GM23338 (cell line): ENCODE results near the gene ACTR2. TPM values are rescaled to one million over a fixed set of nuclear protein-coding genes. Genes with fewer than 3 reads are reported as not detected.

Source experiments
- ATAC-seq: fragments of 200-7000 bp; cut with Tn5 transposase; 3 replicates; pipeline ENCODE4 v1.9.1; 2020
- DNase-seq: peaks from one replicate; pipeline ENCODE4 v3.0.0-alpha.2; 2015; ENCODE audit warnings: low spot score
- H2AFZ ChIP-seq: fragments of 200-600 bp; sonication (generic); 2 replicates; pipeline ENCODE4 v1.8.0; 2016; ENCODE audit warnings: antibody characterized with exemption, mild to moderate bottlenecking, moderate library complexity
- H3F3A ChIP-seq: fragments of 200-600 bp; sonication (generic); replicated peaks from 2 replicates; pipeline ENCODE4 v1.8.0; 2017; ENCODE audit warnings: antibody characterized with exemption, mixed run types, low read depth
- H3K27ac ChIP-seq: fragments of 200-600 bp; sonication (generic); 2 replicates; pipeline ENCODE4 v1.6.1; 2016; ENCODE audit warnings: low read depth
- H3K27me3 ChIP-seq: fragments of 200-600 bp; sonication (generic); 2 replicates; pipeline ENCODE4 v1.8.0; 2016; ENCODE audit warnings: mild to moderate bottlenecking, mixed run types, moderate library complexity; ENCODE audit not compliant: insufficient read depth
- H3K36me3 ChIP-seq: fragments of 200-600 bp; sonication (generic); 2 replicates; pipeline ENCODE4 v1.8.0; 2016; ENCODE audit warnings: mild to moderate bottlenecking; ENCODE audit not compliant: insufficient read depth
- H3K4me1 ChIP-seq: fragments of 200-600 bp; sonication (generic); 2 replicates; pipeline ENCODE4 v1.8.0; 2016; ENCODE audit warnings: mild to moderate bottlenecking, moderate library complexity; ENCODE audit not compliant: insufficient read depth
- H3K4me2 ChIP-seq: fragments of 200-600 bp; sonication (generic); 2 replicates; pipeline ENCODE4 v1.7.1; 2017; ENCODE audit warnings: mixed run types
- H3K4me3 ChIP-seq: fragments of 200-600 bp; sonication (generic); 2 replicates; pipeline ENCODE4 v1.6.1; 2016; ENCODE audit warnings: mixed run types
- H3K79me2 ChIP-seq: fragments of 200-600 bp; sonication (generic); replicated peaks from 2 replicates; pipeline ENCODE4 v1.8.0; 2017; ENCODE audit warnings: mild to moderate bottlenecking; ENCODE audit not compliant: insufficient read depth
- H3K9me2 ChIP-seq: fragments of 200-600 bp; sonication (generic); 2 replicates; pipeline ENCODE4 v1.8.0; 2017; ENCODE audit not compliant: insufficient read depth
- H4K20me1 ChIP-seq: fragments of 200-600 bp; sonication (generic); replicated peaks from 2 replicates; pipeline ENCODE4 v1.8.0; 2017; ENCODE audit warnings: mild to moderate bottlenecking; ENCODE audit not compliant: insufficient read depth
- H3K27ac Mint-ChIP-seq: 2 replicates; pipeline ENCODE4 v1.8.0; 2020; ENCODE audit warnings: inconsistent platforms, mild to moderate bottlenecking, moderate library complexity, mixed read lengths
- H3K27me3 Mint-ChIP-seq: 3 replicates; pipeline ENCODE4 v1.8.0; 2022; ENCODE audit warnings: low read depth, mild to moderate bottlenecking, moderate library complexity, mixed read lengths, inconsistent platforms; ENCODE audit not compliant: insufficient read depth, poor library complexity
- H3K36me3 Mint-ChIP-seq: 3 replicates; pipeline ENCODE4 v1.8.0; 2021; ENCODE audit warnings: low read depth, mild to moderate bottlenecking, inconsistent platforms, moderate library complexity, mixed read lengths
- H3K4me1 Mint-ChIP-seq: 3 replicates; pipeline ENCODE4 v1.8.0; 2020; ENCODE audit warnings: mild to moderate bottlenecking, inconsistent platforms, mixed read lengths
- H3K4me3 Mint-ChIP-seq: 3 replicates; pipeline ENCODE4 v1.8.0; 2021; ENCODE audit warnings: moderate library complexity, mild to moderate bottlenecking, inconsistent platforms, mixed read lengths
- H3K9me3 Mint-ChIP-seq: 3 replicates; pipeline ENCODE4 v1.8.0; 2020; ENCODE audit warnings: moderate library complexity, mild to moderate bottlenecking, inconsistent platforms, mixed read lengths
- CREB1 ChIP-seq: fragments of 250-450 bp; sonication (Bioruptor Pico); IDR thresholded peaks from 2 replicates; pipeline ENCODE4 v1.5.0; 2020; ENCODE audit warnings: low read depth, mild to moderate bottlenecking, moderate library complexity
- CTCF ChIP-seq, 2 experiments: fragments of 200-600 bp in 1 of 2; sonication (generic) in 1 of 2; conservative IDR thresholded peaks; 2 replicates each; pipeline versions ENCODE4 v1.5.1 to v1.6.1; 2016 to 2017; ENCODE audit warnings: antibody characterized with exemption in 2 of 2, low read depth in 2 of 2, mild to moderate bottlenecking in 2 of 2, moderate library complexity in 1 of 2
- ETS1 ChIP-seq: IDR thresholded peaks from 2 replicates; pipeline ENCODE4 v1.6.1; 2016; ENCODE audit warnings: antibody characterized with exemption
- EZH2 ChIP-seq: fragments of 200-600 bp; sonication (generic); IDR thresholded peaks from one replicate; pipeline ENCODE4 v1.8.0; 2017; ENCODE audit warnings: antibody characterized with exemption, mild to moderate bottlenecking, low read depth; ENCODE audit not compliant: unreplicated experiment
- EZH2phosphoT487 ChIP-seq: fragments of 200-600 bp; sonication (generic); IDR thresholded peaks from one replicate; pipeline ENCODE4 v1.8.1; 2018; ENCODE audit warnings: antibody characterized with exemption; ENCODE audit not compliant: unreplicated experiment
- JUNB ChIP-seq: IDR thresholded peaks from one replicate; pipeline ENCODE4 v1.6.1; 2016; ENCODE audit warnings: antibody characterized with exemption; ENCODE audit not compliant: unreplicated experiment
- NANOG ChIP-seq: IDR thresholded peaks from 2 replicates; pipeline ENCODE4 v1.6.1; 2016; ENCODE audit warnings: antibody characterized with exemption, borderline replicate concordance
- REST ChIP-seq: IDR thresholded peaks from one replicate; pipeline ENCODE4 v1.6.1; 2018; ENCODE audit warnings: antibody characterized with exemption; ENCODE audit not compliant: unreplicated experiment
- STAT1 ChIP-seq: IDR thresholded peaks from one replicate; pipeline ENCODE4 v1.6.1; 2016; ENCODE audit warnings: antibody characterized with exemption; ENCODE audit not compliant: unreplicated experiment
- polyA plus RNA-seq: library from polyadenylated mRNA; unstranded; fragments of >200 nt; fragmentation: Nextera tagmentation; extraction: Ambion mirVana; gene quantifications from 2 replicates; pipeline ENCODE4 v1.2.1, GENCODE V29; 2016
- total RNA-seq: library from RNA; depleted of rRNA; stranded (reverse); fragments of >200 nt; shearing (Covaris generic); gene quantifications from 2 replicates; pipeline ENCODE4 v1.2.3, GENCODE V29; 2014

Gene ACTR2
- total and polyA plus RNA-seq, 2 experiments from 2014 or later = 73.6 to 87.6 TPM

GRCh38 chr2:65279756-65280155 is 52.1 kb downstream of the ACTR2 start:
- ATAC-seq = no peak
- no peak overlapping the region for H2AFZ ChIP-seq
- no peak overlapping the region for H3K4me2 ChIP-seq
- H3K27me3 Mint-ChIP-seq = peaks cover 74% of the 10 kb centered on the region
- no peak overlapping the region for H3K27ac Mint-ChIP-seq
- peaks cover 4% of the 10 kb centered on the region; the same call in 1 of the 2 replicates for H3K4me1 ChIP-seq
- H3K9me2 ChIP-seq = no peaks in the 10 kb centered on the region
- peaks cover 20% of the 10 kb centered on the region for H3K4me1 Mint-ChIP-seq
- no peaks in the 10 kb centered on the region for H3K79me2 ChIP-seq
- no peak for TF ChIP-seq STAT1
- no peak for TF ChIP-seq NANOG
- TF ChIP-seq JUNB = no peak
- TF ChIP-seq EZH2 = no peak
- no peaks in the 10 kb centered on the region for H3F3A ChIP-seq
- H3K4me3 Mint-ChIP-seq = no peak overlapping the region
- peaks cover 14% of the 10 kb centered on the region for H4K20me1 ChIP-seq
- no peaks in the 10 kb centered on the region for H3K9me3 Mint-ChIP-seq
- peaks cover 86% of the 10 kb centered on the region for H3K27me3 ChIP-seq
- no peaks in the 10 kb centered on the region for H3K36me3 ChIP-seq
- no peak for DNase-seq
- no peak overlapping the region for H3K27ac ChIP-seq
- H3K4me3 ChIP-seq = no peak overlapping the region
- H3K36me3 Mint-ChIP-seq = no peaks in the 10 kb centered on the region

- Histone ChIP-seq H3K4me2 (peak overlapping the region; percentile 23; the same call in 1 of the 2 replicates), H3K4me3 (no peak overlapping the region), H3F3A (no peaks in the 10 kb centered on the region), H3K27me3 (peaks cover 70% of the 10 kb centered on the region), H3K4me1 (peaks cover 4% of the 10 kb centered on the region; the same call in 1 of the 2 replicates), H3K27ac (no peak overlapping the region), H3K36me3 (no peaks in the 10 kb centered on the region), H3K79me2 (no peaks in the 10 kb centered on the region), H3K9me2 (no peaks in the 10 kb centered on the region), H2AFZ (no peak overlapping the region), H4K20me1 (peaks cover 9% of the 10 kb centered on the region)
- H3K27ac Mint-ChIP-seq = no peak overlapping the region
- peaks cover 12% of the 10 kb centered on the region for H3K4me1 Mint-ChIP-seq
- H3K4me3 Mint-ChIP-seq = no peak overlapping the region
- ATAC-seq (peak; percentile 83), DNase-seq (peak; percentile 69)
- H3K36me3 Mint-ChIP-seq = no peaks in the 10 kb centered on the region
- no peak for TF ChIP-seq JUNB
- no peak for TF ChIP-seq CTCF (conservative IDR thresholded peaks at IDR 0.05; ENCODE audit: low read depth in 2 of 2)
- TF ChIP-seq ETS1 = no peak
- no peak for TF ChIP-seq CREB1
- TF ChIP-seq STAT1 = no peak
- no peak for TF ChIP-seq REST
- no peak for TF ChIP-seq NANOG
- TF ChIP-seq EZH2 = no peak
- TF ChIP-seq EZH2phosphoT487 = no peak
- peaks cover 62% of the 10 kb centered on the region for H3K27me3 Mint-ChIP-seq
- no peaks in the 10 kb centered on the region for H3K9me3 Mint-ChIP-seq
These were observed 54.2 kb downstream of the ACTR2 start for GRCh38 chr2:65281627-65282351.
